Measurements from ENCODE around the gene FRMPD4.
"Not testable (repeated sequence)": the region's sequence is repeated elsewhere in the genome, so short reads cannot be mapped to it uniquely, and the experiment has no call there.

- TF ChIP-seq CTCF (conservative IDR thresholded peaks at IDR 0.05); EZH2 (IDR thresholded peaks at IDR 0.05; ENCODE audit: low read depth): not testable (repeated sequence)
Observed at GRCh38 chrX:12542251-12542650, 404.0 kb downstream of the FRMPD4 start.

Measured in PC-9 (cell line).